CD4-positive, alpha-beta T cell (primary cell): Measurements from ENCODE around the gene TRO. TPM values are rescaled to one million over a fixed set of nuclear protein-coding genes. Genes with fewer than 3 reads are reported as not detected.

Experiments used
- ATAC-seq: fragments of 200-7000 bp; cut with Tn5 transposase; one replicate; pipeline ENCODE4 v1.10.0; 2022; ENCODE audit warnings: mild to moderate bottlenecking; ENCODE audit not compliant: poor library complexity
- CTCF ChIA-PET: fragments of 350-600 bp; sonication (Branson Sonifier 250); formaldehyde crosslinking; loops from one replicate; lab custom pipeline; 2021; ENCODE audit warnings: antibody characterized with exemption, inconsistent platforms; lab: Charles Lee
- POLR2A ChIA-PET: fragments of 350-600 bp; sonication (Branson Sonifier 250); formaldehyde crosslinking; loops from one replicate; lab custom pipeline; 2021; ENCODE audit warnings: antibody characterized with exemption, inconsistent platforms; lab: Charles Lee
- DNase-seq, 14 experiments: peaks; one replicate each; pipeline ENCODE4 v3.0.0-alpha.2; 2013 to 2020; ENCODE audit warnings: mixed read lengths in 2 of 14
- H3K27ac ChIP-seq, 2 donors: one replicate each; pipeline versions ENCODE4 v1.5.1 to v1.7.0; 2013; ENCODE audit warnings: low read length in 2 of 2, low read depth in 1 of 2, mild to moderate bottlenecking in 1 of 2
- H3K27me3 ChIP-seq, 2 experiments: 1 replicate in 1 of 2; 2 replicates in 1 of 2; pipeline versions ENCODE4 v1.6.1 to v1.7.0; 2013; ENCODE audit warnings: low read length in 2 of 2, control low read depth in 1 of 2, mild to moderate bottlenecking in 1 of 2, moderate library complexity in 1 of 2; ENCODE audit not compliant: insufficient read depth in 2 of 2, control insufficient read depth in 1 of 2
- H3K36me3 ChIP-seq: one replicate; pipeline ENCODE4 v1.6.1; 2013; ENCODE audit warnings: low read length, control low read depth; ENCODE audit not compliant: insufficient read depth
- H3K4me1 ChIP-seq: one replicate; pipeline ENCODE4 v1.6.1; 2013; ENCODE audit warnings: low read length, control low read depth; ENCODE audit not compliant: insufficient read depth
- H3K4me3 ChIP-seq: one replicate; pipeline ENCODE4 v1.5.1; 2013; ENCODE audit warnings: mild to moderate bottlenecking, low read length, moderate library complexity
- H3K9me3 ChIP-seq, 2 experiments: 1 replicate in 1 of 2; 2 replicates in 1 of 2; pipeline versions ENCODE4 v1.6.1 to v1.7.0; 2013; ENCODE audit warnings: low read length in 2 of 2, mild to moderate bottlenecking in 2 of 2, control low read depth in 1 of 2, moderate library complexity in 1 of 2; ENCODE audit not compliant: control insufficient read depth in 1 of 2, insufficient read depth in 1 of 2
- H3K27ac Mint-ChIP-seq: one replicate; pipeline ENCODE4 v1.8.0; 2020; ENCODE audit warnings: mixed read lengths
- H3K27me3 Mint-ChIP-seq: one replicate; pipeline ENCODE4 v1.8.0; 2021; ENCODE audit warnings: mixed read lengths
- H3K36me3 Mint-ChIP-seq: one replicate; pipeline ENCODE4 v1.8.0; 2021; ENCODE audit warnings: low read depth, mixed read lengths
- H3K4me1 Mint-ChIP-seq: one replicate; pipeline ENCODE4 v1.8.0; 2021; ENCODE audit warnings: low read depth, mixed read lengths
- H3K4me3 Mint-ChIP-seq: one replicate; pipeline ENCODE4 v1.8.0; 2020; ENCODE audit warnings: mild to moderate bottlenecking, mixed read lengths
- H3K9me3 Mint-ChIP-seq: one replicate; pipeline ENCODE4 v1.8.0; 2020; ENCODE audit warnings: mixed read lengths
- CTCF ChIP-seq: fragments of 200-600 bp; IDR thresholded peaks from one replicate; pipeline ENCODE4 v1.8.0; 2022; ENCODE audit warnings: antibody characterized with exemption, mild to moderate bottlenecking
- intact Hi-C, 2 experiments: fragments of 100-400 bp; cut with DNase I in 1 of 2; cut with micrococcal nuclease in 1 of 2; formaldehyde crosslinking; loops; one replicate each; pipeline versions ENCODE4 v1.15.1 to v1.9.0; 2023 to 2025; cut with DNase I, micrococcal nuclease
- total RNA-seq, 174 experiments: library from RNA in 2 of 174; stranded (reverse) in 2 of 174; gene quantifications; one replicate each; pipeline ENCODE4 v1.2.3 and lab custom pipeline; 2021 to 2026

TRO gene
- total RNA-seq, 2 experiments from 2014 or later: 1.0 to 2.0 TPM

- no peaks in the 10 kb centered on the region for H3K36me3 ChIP-seq
- H3K4me1 ChIP-seq: peaks cover 18% of the 10 kb centered on the region
- Mint-ChIP-seq H3K4me3 (peak overlapping the region; percentile 90), H3K27ac (peak overlapping the region; percentile 76), H3K4me1 (peaks cover 19% of the 10 kb centered on the region), H3K36me3 (no peaks in the 10 kb centered on the region), H3K27me3 (no peaks in the 10 kb centered on the region), H3K9me3 (no peaks in the 10 kb centered on the region)
- no peak for TF ChIP-seq CTCF
- no peaks in the 10 kb centered on the region for H3K27me3 ChIP-seq
- CTCF ChIA-PET: interaction anchor here (1.2 kb wide), 1 partner anchor 30 kb away, joined by 3 read pairs; no protein-coding TSS in a partner anchor
- intact Hi-C loops: loop anchor here in 1 of 2 experiments (5.0 kb wide), 2 partner anchors 81 to 796 kb away; partner anchors contain the start of genes APEX2 and RRAGB
- peak; percentile 89 for ATAC-seq
- peak; percentile 1 to 73 (median 44) for DNase-seq
- no peaks in the 10 kb centered on the region for H3K9me3 ChIP-seq
- H3K4me3 ChIP-seq: peak overlapping the region; percentile 61
- POLR2A ChIA-PET: interaction anchor here (2.2 kb wide), 1 partner anchor 78 kb away, joined by 7 read pairs; the partner anchor contains the start of gene APEX2
- no peak overlapping the region for H3K27ac ChIP-seq
Observed at GRCh38 chrX:54921427-54922021, 900 bp downstream of the TRO start.

- H3K4me3 Mint-ChIP-seq: peak overlapping the region; percentile 90
Observed at GRCh38 chrX:54922547-54922946, 1.9 kb downstream of the TRO start.

GRCh38 chrX:54923376-54923775 lies 2.8 kb downstream of the TRO start:
- H3K9me3 ChIP-seq: no peaks in the 10 kb centered on the region
- DNase-seq (no peak), ATAC-seq (no peak)
- no peaks in the 10 kb centered on the region for H3K36me3 ChIP-seq
- Mint-ChIP-seq H3K9me3 (no peaks in the 10 kb centered on the region), H3K4me3 (no peak overlapping the region), H3K4me1 (peaks cover 19% of the 10 kb centered on the region), H3K27ac (no peak overlapping the region), H3K27me3 (no peaks in the 10 kb centered on the region), H3K36me3 (no peaks in the 10 kb centered on the region)
- intact Hi-C loops: loop anchor here in 1 of 2 experiments (5.0 kb wide), 2 partner anchors 79 to 794 kb away; partner anchors contain the start of genes APEX2 and RRAGB
- ChIA-PET POLR2A (no interaction called here), CTCF (no interaction called here)
- H3K27ac ChIP-seq: no peak overlapping the region
- H3K4me3 ChIP-seq: no peak overlapping the region
- H3K4me1 ChIP-seq: peaks cover 18% of the 10 kb centered on the region
- no peaks in the 10 kb centered on the region for H3K27me3 ChIP-seq
- no peak for TF ChIP-seq CTCF

More at GRCh38 chrX:54922547-54922946, 1.9 kb downstream of the TRO start:
- Histone ChIP-seq H3K27me3 (no peaks in the 10 kb centered on the region), H3K4me1 (peaks cover 18% of the 10 kb centered on the region), H3K9me3 (no peaks in the 10 kb centered on the region), H3K4me3 (no peak overlapping the region), H3K36me3 (no peaks in the 10 kb centered on the region), H3K27ac (no peak overlapping the region)
- intact Hi-C loops: loop anchor here in 1 of 2 experiments (5.0 kb wide), 2 partner anchors 80 to 795 kb away; partner anchors contain the start of genes APEX2 and RRAGB
- ChIA-PET POLR2A (no interaction called here), CTCF (no interaction called here)
- no peak for TF ChIP-seq CTCF
- peaks cover 19% of the 10 kb centered on the region for H3K4me1 Mint-ChIP-seq
- ATAC-seq (no peak), DNase-seq (no peak)
- H3K27me3 Mint-ChIP-seq: no peaks in the 10 kb centered on the region
- no peaks in the 10 kb centered on the region for H3K9me3 Mint-ChIP-seq
- no peaks in the 10 kb centered on the region for H3K36me3 Mint-ChIP-seq
- peak overlapping the region; percentile 76 for H3K27ac Mint-ChIP-seq
